A549 (cell line): ENCODE results near the gene FUT6. TPM values are rescaled to one million over a fixed set of nuclear protein-coding genes. Genes with fewer than 3 reads are reported as not detected.
"Not testable (repeated sequence)": the region's sequence is repeated elsewhere in the genome, so short reads cannot be mapped to it uniquely, and the experiment has no call there.

Experiments
- ATAC-seq, 2 experiments: fragments of 200-7000 bp in 1 of 2; fragments of >200 bp in 1 of 2; cut with Nextera tagmentation in 1 of 2; cut with Tn5 transposase in 1 of 2; 3 replicates each; pipeline versions ENCODE4 v1.8.0 to v1.9.1; 2018 to 2020; ENCODE audit warnings: mild to moderate bottlenecking in 1 of 2, moderate library complexity in 1 of 2
- CTCF ChIA-PET: fragments of 300-600 bp; sonication (Branson Sonifier 250); formaldehyde crosslinking; extraction: SDS; loops from one replicate; lab custom pipeline; 2021; ENCODE audit warnings: antibody characterized with exemption, inconsistent platforms; lab: Yijun Ruan, JAX
- POLR2A ChIA-PET: fragments of 350-600 bp; formaldehyde crosslinking; extraction: SDS; loops from one replicate; lab custom pipeline; 2021; ENCODE audit warnings: antibody characterized with exemption, inconsistent platforms; lab: Yijun Ruan, JAX
- DNase-seq, 2 experiments: peaks; one replicate each; pipeline versions ENCODE4 v3.0.0 to v3.0.0-alpha.2; 2011 to 2016; ENCODE audit warnings: low read depth in 1 of 2, low spot score in 1 of 2
- FAIRE-seq: peaks from 2 replicates; lab custom pipeline; 2011; peaks lifted over from hg19 to GRCh38; lab: Jason Lieb, UNC
- H3K27ac ChIP-seq, 2 experiments: fragments of >200 bp; sonication (Bioruptor Twin); formaldehyde crosslinking; 3 replicates each; pipeline ENCODE4 v1.5.1; 2016 to 2017
- H3K4me1 ChIP-seq: fragments of >200 bp; sonication (Bioruptor Twin); formaldehyde crosslinking; 3 replicates; pipeline ENCODE4 v1.6.1; 2016
- H3K4me2 ChIP-seq: fragments of >200 bp; sonication (Bioruptor Twin); formaldehyde crosslinking; 3 replicates; pipeline ENCODE4 v1.6.1; 2016
- H3K4me3 ChIP-seq: fragments of >200 bp; sonication (Bioruptor Twin); formaldehyde crosslinking; 3 replicates; pipeline ENCODE4 v1.5.1; 2016
- H3K9me3 ChIP-seq: fragments of >200 bp; sonication (Bioruptor Twin); formaldehyde crosslinking; 3 replicates; pipeline ENCODE4 v1.6.1; 2016
- BHLHE40 ChIP-seq: IDR thresholded peaks from 2 replicates; pipeline ENCODE4 v1.6.1; 2012; ENCODE audit warnings: low read depth, low read length, inconsistent platforms
- CBX2 ChIP-seq: fragments of 200-600 bp; sonication (generic); IDR thresholded peaks from 2 replicates; pipeline ENCODE4 v1.6.1; 2016; ENCODE audit warnings: low read depth, mild to moderate bottlenecking, borderline replicate concordance
- CBX8 ChIP-seq: fragments of 200-600 bp; sonication (generic); IDR thresholded peaks from 2 replicates; pipeline ENCODE4 v1.6.1; 2016
- CEBPB ChIP-seq, 2 experiments: fragments of >200 bp in 1 of 2; sonication (Bioruptor Twin) in 1 of 2; formaldehyde crosslinking in 1 of 2; IDR thresholded peaks; 2 replicates each; pipeline ENCODE4 v1.6.1; 2012 to 2016
- FOSB ChIP-seq: fragments of 250-450 bp; sonication (Bioruptor Pico); IDR thresholded peaks from 2 replicates; pipeline ENCODE4 v1.5.0; 2020; ENCODE audit warnings: mild to moderate bottlenecking, moderate library complexity
- GATA3 ChIP-seq: IDR thresholded peaks from 2 replicates; pipeline ENCODE4 v1.6.1; 2012; ENCODE audit warnings: borderline replicate concordance
- HOXA7 ChIP-seq: fragments of 250-450 bp; sonication (Bioruptor Pico); IDR thresholded peaks from 2 replicates; pipeline ENCODE4 v1.5.0; 2020; ENCODE audit warnings: mild to moderate bottlenecking, moderate library complexity
- HOXB5 ChIP-seq: fragments of 250-450 bp; sonication (Bioruptor Pico); IDR thresholded peaks from 2 replicates; pipeline ENCODE4 v1.5.0; 2020; ENCODE audit warnings: mild to moderate bottlenecking, moderate library complexity
- JUNB ChIP-seq: fragments of >200 bp; sonication (Bioruptor Twin); formaldehyde crosslinking; IDR thresholded peaks from 2 replicates; pipeline ENCODE4 v1.6.1; 2016
- KDM1A ChIP-seq: fragments of 200-600 bp; sonication (generic); IDR thresholded peaks from 2 replicates; pipeline ENCODE4 v1.6.1; 2016; ENCODE audit warnings: low read depth, mild to moderate bottlenecking
- MAZ ChIP-seq: fragments of 150-350 bp; IDR thresholded peaks from 2 replicates; pipeline ENCODE4 v1.6.1; 2014; ENCODE audit warnings: antibody characterized with exemption, low read depth, low read length, borderline replicate concordance
- RAD21 ChIP-seq, 2 experiments: fragments of >200 bp in 1 of 2; sonication (Bioruptor Twin) in 1 of 2; formaldehyde crosslinking in 1 of 2; IDR thresholded peaks in 1 of 2; conservative IDR thresholded peaks in 1 of 2; 2 replicates in 1 of 2; 3 replicates in 1 of 2; pipeline ENCODE4 v1.6.1; 2012 to 2018; ENCODE audit warnings: inconsistent platforms in 1 of 2
- RCOR1 ChIP-seq: fragments of 150-350 bp; IDR thresholded peaks from 2 replicates; pipeline ENCODE4 v1.6.1; 2014; ENCODE audit warnings: antibody characterized with exemption, low read length, low read depth
- WGBS: methylation state at CpG from one replicate; pipeline ENCODE4 v1.1.6; 2017; ENCODE audit errors: missing lambda C conversion rate; 5-methylcytosine and 5-hydroxymethylcytosine counted together
- polyA plus RNA-seq, 4 experiments: library from polyadenylated mRNA; depleted of rRNA in 3 of 4; stranded (reverse); fragments of >200 nt; fragmentation: RNase III in 1 of 4; extraction: RNeasy Plus Mini Kit Qiagen cat#74134 plus additional on column Dnase treatment in 1 of 4; gene quantifications; 2 replicates in 3 of 4; 3 replicates in 1 of 4; pipeline ENCODE4 v1.2.3, GENCODE V29; 2011 to 2017
- TF ChIP-seq, protein P1 (sequence below): IDR thresholded peaks from 2 replicates; pipeline ENCODE4 v1.6.1; 2012; ENCODE audit warnings: low read depth, borderline replicate concordance
- TF ChIP-seq, protein P2 (sequence below): fragments of 450-650 bp; IDR thresholded peaks from 2 replicates; pipeline ENCODE4 v1.6.1; 2014; ENCODE audit warnings: antibody characterized with exemption
- TF ChIP-seq, protein P3 (sequence below): fragments of >200 bp; sonication (Bioruptor Twin); formaldehyde crosslinking; IDR thresholded peaks from 2 replicates; pipeline ENCODE4 v1.6.1; 2016
- TF ChIP-seq, protein P4 (sequence below): fragments of 150-350 bp; IDR thresholded peaks from 2 replicates; pipeline ENCODE4 v1.6.1; 2014; ENCODE audit warnings: low read depth, mild to moderate bottlenecking, low read length
- TF ChIP-seq, protein P5 (sequence below): fragments of 250-450 bp; sonication (Bioruptor Pico); IDR thresholded peaks from 2 replicates; pipeline ENCODE4 v1.5.0; 2020; ENCODE audit warnings: low read depth, mild to moderate bottlenecking, moderate library complexity

Gene FUT6
- polyA plus RNA-seq, 2 of the 4 experiments (the other 2 are of a cell fraction): not detected

DNA sequence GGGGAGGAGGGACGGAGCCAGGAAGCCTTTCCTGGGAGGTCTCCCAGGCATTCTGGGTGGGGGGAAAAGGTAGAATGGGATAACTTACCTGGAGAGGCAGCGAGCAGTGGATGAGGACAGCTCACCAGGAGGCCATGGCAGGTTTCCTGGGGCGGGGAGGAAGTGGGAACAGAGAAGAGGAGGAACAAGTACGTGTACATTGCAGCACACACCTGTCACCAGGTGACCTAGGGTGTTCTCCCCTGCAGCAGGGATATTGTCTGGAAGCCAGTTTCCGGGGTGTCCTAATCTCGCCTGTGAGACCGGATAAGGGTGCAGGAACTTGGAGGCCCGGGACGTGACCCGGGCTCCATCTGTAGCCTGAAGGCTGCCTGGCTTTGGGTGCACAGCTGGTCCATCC is 11.8 kb upstream of the FUT6 start, which contains the start of gene FUT3:
TSS of gene FUT3 (minus strand) at position 148 of the 400 bp plus-strand sequence.
- Histone ChIP-seq H3K9me3 (no peaks in the 10 kb centered on the region), H3K27ac (peak within 1 kb of the TSS; percentile 63 to 81), H3K4me3 (no peak within 1 kb of the TSS)
- CTCF ChIA-PET: no interaction called here
- peak in 1 of 2 experiments; percentile 19; a peak in 1 of 6 replicates for ATAC-seq
- TF ChIP-seq HOXB5 (no peak), CBX8 (no peak), CBX2 (no peak), BHLHE40 (no peak), RAD21 (conservative IDR thresholded peaks at IDR 0.05 in 1 of 2, IDR thresholded peaks at IDR 0.05 in 1 of 2) (no peak), KDM1A (no peak), GATA3 (no peak)
- TF ChIP-seq, protein P1, sequence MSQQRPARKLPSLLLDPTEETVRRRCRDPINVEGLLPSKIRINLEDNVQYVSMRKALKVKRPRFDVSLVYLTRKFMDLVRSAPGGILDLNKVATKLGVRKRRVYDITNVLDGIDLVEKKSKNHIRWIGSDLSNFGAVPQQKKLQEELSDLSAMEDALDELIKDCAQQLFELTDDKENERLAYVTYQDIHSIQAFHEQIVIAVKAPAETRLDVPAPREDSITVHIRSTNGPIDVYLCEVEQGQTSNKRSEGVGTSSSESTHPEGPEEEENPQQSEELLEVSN: no peak
- TF ChIP-seq, protein P2, sequence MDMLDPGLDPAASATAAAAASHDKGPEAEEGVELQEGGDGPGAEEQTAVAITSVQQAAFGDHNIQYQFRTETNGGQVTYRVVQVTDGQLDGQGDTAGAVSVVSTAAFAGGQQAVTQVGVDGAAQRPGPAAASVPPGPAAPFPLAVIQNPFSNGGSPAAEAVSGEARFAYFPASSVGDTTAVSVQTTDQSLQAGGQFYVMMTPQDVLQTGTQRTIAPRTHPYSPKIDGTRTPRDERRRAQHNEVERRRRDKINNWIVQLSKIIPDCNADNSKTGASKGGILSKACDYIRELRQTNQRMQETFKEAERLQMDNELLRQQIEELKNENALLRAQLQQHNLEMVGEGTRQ: no peak
- TF ChIP-seq, protein P3, sequence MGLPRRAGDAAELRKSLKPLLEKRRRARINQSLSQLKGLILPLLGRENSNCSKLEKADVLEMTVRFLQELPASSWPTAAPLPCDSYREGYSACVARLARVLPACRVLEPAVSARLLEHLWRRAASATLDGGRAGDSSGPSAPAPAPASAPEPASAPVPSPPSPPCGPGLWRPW: no peak
- TF ChIP-seq, all 56 proteins: peak for 0
- FAIRE-seq: no peak
- peak within 1 kb of the TSS; percentile 59 for H3K4me2 ChIP-seq
- POLR2A ChIA-PET: no interaction called here
- DNase-seq: no peak
- WGBS: 77% methylated on average over 6 of the region's 10 CpGs
- H3K4me1 ChIP-seq: peaks cover 14% of the 10 kb centered on the region

DNA sequence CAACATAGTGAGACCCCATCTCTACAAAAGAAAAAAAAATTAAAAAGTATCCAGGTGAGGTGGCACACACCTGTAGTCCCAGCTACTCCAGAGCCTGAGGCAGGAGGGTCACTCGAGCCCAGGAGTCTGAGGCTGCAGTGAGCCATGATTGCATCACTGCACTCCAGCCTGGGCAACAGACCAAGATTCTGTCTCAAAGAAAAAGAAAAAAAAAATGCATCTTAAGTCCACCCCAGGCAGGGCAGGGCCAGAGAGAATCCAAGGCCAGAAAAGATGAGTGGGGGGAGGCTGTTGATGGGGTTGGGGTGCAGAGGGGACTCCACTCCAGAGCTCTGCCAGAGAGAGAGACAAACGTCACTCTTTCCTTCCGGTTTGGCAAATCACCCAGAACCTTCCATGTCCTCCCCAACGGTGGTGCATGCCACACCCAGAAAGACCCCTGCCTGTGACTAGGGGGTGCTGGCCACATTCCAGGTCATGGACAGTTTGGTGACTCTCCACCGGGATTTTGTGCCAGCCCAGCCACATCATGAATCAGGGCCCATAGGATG is 11.3 kb upstream of the FUT6 start:
- 22% methylated on average over 4 of the region's 5 CpGs for WGBS
- Histone ChIP-seq H3K27ac (peak overlapping the region; percentile 63 to 81), H3K9me3 (no peaks in the 10 kb centered on the region), H3K4me2 (peak overlapping the region; percentile 59), H3K4me3 (no peak overlapping the region)
- ChIA-PET POLR2A (no interaction called here), CTCF (no interaction called here)
- no peak for FAIRE-seq
- no peak for DNase-seq
- peak; percentile 47 to 72; a peak in 5 of 6 replicates for ATAC-seq
- no peak for TF ChIP-seq JUNB
- TF ChIP-seq CEBPB (IDR thresholded peaks at IDR 0.05): peak; percentile 60 to 85; a peak in 3 of 4 replicates
- TF ChIP-seq RCOR1: no peak
- TF ChIP-seq, protein P4, sequence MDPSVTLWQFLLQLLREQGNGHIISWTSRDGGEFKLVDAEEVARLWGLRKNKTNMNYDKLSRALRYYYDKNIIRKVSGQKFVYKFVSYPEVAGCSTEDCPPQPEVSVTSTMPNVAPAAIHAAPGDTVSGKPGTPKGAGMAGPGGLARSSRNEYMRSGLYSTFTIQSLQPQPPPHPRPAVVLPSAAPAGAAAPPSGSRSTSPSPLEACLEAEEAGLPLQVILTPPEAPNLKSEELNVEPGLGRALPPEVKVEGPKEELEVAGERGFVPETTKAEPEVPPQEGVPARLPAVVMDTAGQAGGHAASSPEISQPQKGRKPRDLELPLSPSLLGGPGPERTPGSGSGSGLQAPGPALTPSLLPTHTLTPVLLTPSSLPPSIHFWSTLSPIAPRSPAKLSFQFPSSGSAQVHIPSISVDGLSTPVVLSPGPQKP: no peak
- no peak for TF ChIP-seq FOSB (CRISPR knock-in tag)
- TF ChIP-seq, protein P5, sequence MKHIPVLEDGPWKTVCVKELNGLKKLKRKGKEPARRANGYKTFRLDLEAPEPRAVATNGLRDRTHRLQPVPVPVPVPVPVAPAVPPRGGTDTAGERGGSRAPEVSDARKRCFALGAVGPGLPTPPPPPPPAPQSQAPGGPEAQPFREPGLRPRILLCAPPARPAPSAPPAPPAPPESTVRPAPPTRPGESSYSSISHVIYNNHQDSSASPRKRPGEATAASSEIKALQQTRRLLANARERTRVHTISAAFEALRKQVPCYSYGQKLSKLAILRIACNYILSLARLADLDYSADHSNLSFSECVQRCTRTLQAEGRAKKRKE (CRISPR knock-in tag): no peak
- TF ChIP-seq, all 56 proteins: peak for 1
- H3K4me1 ChIP-seq: peaks cover 14% of the 10 kb centered on the region

DNA sequence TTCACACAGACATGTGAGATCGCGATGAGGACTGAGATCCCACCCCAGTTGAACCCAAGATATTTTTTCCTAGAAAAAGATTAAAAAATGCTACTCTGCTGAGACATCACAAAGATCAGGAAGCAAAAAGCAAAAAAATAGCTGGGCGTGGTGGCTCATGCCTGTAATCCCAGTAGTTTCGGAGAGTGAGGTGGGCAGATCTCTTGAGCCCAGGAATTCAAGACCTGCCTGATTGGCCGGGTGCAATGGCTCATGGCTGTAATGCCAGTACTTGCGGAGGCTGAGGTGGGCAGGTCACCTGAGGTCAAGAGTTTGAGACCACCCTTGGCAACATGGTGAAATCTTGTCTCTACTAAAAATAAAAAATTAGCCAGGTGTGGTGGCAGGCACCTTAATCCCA is 10.7 kb upstream of the FUT6 start:
- H3K4me3 ChIP-seq: no peak overlapping the region
- H3K27ac ChIP-seq: peak overlapping the region; percentile 63 to 81
- peak overlapping the region; percentile 59 for H3K4me2 ChIP-seq
- ChIA-PET CTCF (no interaction called here), POLR2A (no interaction called here)
- ATAC-seq (no peak), FAIRE-seq (no peak), DNase-seq (no peak)
- TF ChIP-seq MAZ (no peak), HOXA7 (CRISPR knock-in tag) (no peak)
- no peaks in the 10 kb centered on the region for H3K9me3 ChIP-seq
- 65% methylated on average over 5 of the region's 6 CpGs for WGBS
- H3K4me1 ChIP-seq: peaks cover 14% of the 10 kb centered on the region

DNA sequence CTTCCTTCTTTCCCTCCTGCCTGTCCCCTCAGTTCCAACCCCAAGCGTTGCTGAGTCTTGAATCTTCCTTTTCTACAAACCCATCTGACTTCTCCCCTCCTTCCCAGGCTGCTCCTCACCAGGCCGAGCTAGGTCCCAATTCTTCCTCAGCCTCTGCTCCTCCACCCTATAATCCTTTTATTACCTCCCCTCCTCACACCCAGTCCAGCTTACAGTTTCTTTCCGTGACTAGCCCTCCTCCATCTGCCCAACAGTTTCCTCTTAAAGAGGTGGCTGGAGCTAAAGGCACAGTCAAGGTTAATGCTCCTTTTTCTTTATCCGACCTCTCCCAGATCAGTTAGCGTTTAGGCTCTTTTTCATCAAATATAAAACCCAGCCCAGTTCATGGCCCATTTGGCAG is 9.1 kb upstream of the FUT6 start:
- FAIRE-seq, DNase-seq, H3K4me3 ChIP-seq, ATAC-seq, POLR2A ChIA-PET, H3K27ac ChIP-seq, H3K4me2 ChIP-seq, H3K9me3 ChIP-seq: not testable (repeated sequence)
- CTCF ChIA-PET: interaction anchor here (1.0 to 1.4 kb wide), 2 partner anchors 45 to 54 kb away, joined by 3 read pairs; no protein-coding TSS in a partner anchor
- peaks cover 14% of the 10 kb centered on the region for H3K4me1 ChIP-seq
- WGBS: 81% methylated on average over 5 of the region's 5 CpGs

DNA sequence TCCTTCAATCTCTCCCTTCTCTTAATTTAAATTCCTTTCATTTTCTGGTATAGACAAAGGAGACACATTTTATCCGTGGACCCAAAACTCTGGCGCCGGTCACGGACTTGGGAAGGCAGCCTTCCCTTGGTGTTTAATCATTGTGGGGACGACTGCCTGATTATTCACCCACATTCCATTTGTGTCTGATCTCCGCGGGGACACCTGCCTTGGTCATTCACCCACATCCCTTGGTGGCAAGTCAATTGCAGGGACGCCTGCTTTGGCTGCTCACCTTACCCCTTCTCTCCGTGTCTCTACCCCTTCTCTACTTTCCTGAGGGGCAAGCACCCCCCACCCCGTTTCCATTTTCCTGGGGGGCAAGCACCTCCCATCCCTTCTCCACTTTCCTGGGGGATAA is 8.3 kb upstream of the FUT6 start:
- WGBS: 66% methylated on average over 10 of the region's 10 CpGs
- H3K4me3 ChIP-seq, FAIRE-seq, H3K4me2 ChIP-seq, DNase-seq, CTCF ChIA-PET, ATAC-seq, POLR2A ChIA-PET, H3K27ac ChIP-seq, H3K9me3 ChIP-seq: not testable (repeated sequence)
- peaks cover 14% of the 10 kb centered on the region for H3K4me1 ChIP-seq
